HuH-7.5 (cell line): ENCODE results near the gene ABHD16A.
A peak's percentile ranks its signal among the peaks of the same experiment; 100 is the strongest.

ENCODE experiments used
- DNase-seq: peaks from one replicate; pipeline ENCODE4 v3.0.0; 2011; ENCODE audit warnings: low spot score

Gene ABHD16A

GRCh38 chr6:31689249-31690110, 13.6 kb downstream of the ABHD16A start:
- DNase-seq = no peak

GRCh38 chr6:31687860-31688693, 15.0 kb downstream of the ABHD16A start:
- no peak for DNase-seq

- no peak for DNase-seq
Measured at GRCh38 chr6:31687321-31687720, 15.8 kb downstream of the ABHD16A start.

- no peak for DNase-seq
Measured at GRCh38 chr6:31686483-31686882, 16.6 kb downstream of the ABHD16A start.

- DNase-seq = no peak
Measured at GRCh38 chr6:31683591-31683990, 19.5 kb downstream of the ABHD16A start.

GRCh38 chr6:31681135-31681671, 21.9 kb downstream of the ABHD16A start:
- DNase-seq = no peak

GRCh38 chr6:31680226-31681134, 22.6 kb downstream of the ABHD16A start, which contains the start of gene LY6G5C:
Gene LY6G5C, minus strand, starts transcription at chr6:31681067. Its CDS starts 694 bp downstream, at chr6:31680373.
- DNase-seq = peak; percentile 71

GRCh38 chr6:31677955-31678354, 25.2 kb downstream of the ABHD16A start:
- DNase-seq = no peak

- no peak for DNase-seq
Measured at GRCh38 chr6:31676904-31677303, 26.2 kb downstream of the ABHD16A start.

- no peak for DNase-seq
Measured at GRCh38 chr6:31676322-31676903, 26.7 kb downstream of the ABHD16A start.

GRCh38 chr6:31669676-31670075, 33.4 kb downstream of the ABHD16A start, which contains the start of gene LY6G5B:
Gene LY6G5B, plus strand, starts transcription at chr6:31669976. Its CDS starts 975 bp downstream, at chr6:31670951.
- no peak for DNase-seq

- no peak for DNase-seq
Measured at GRCh38 chr6:31666337-31666965, 36.7 kb downstream of the ABHD16A start.

- peak; percentile 88 for DNase-seq
Measured at GRCh38 chr6:31665501-31666336, 37.4 kb downstream of the ABHD16A start, which contains the start of gene CSNK2B. Gene CSNK2B, plus strand, starts transcription at chr6:31666080. Its CDS starts 752 bp downstream, at chr6:31666832.

GRCh38 chr6:31664790-31665500, 38.2 kb downstream of the ABHD16A start, which contains the start of gene GPANK1:
Gene GPANK1, minus strand, starts transcription at chr6:31664997. Its CDS starts 519 bp downstream, at chr6:31664478.
- DNase-seq = peak; percentile 53

- DNase-seq = no peak
Measured at GRCh38 chr6:31663961-31664789, 38.9 kb downstream of the ABHD16A start.

GRCh38 chr6:31663126-31663960, 39.8 kb downstream of the ABHD16A start:
- no peak for DNase-seq
